Vagina (tissue), 2 donors: Measurements from ENCODE around the gene ACAD10.

Source experiments
- CTCF ChIP-seq, 3 experiments: fragments of 450-650 bp in 2 of 3; fragments of 200-600 bp in 1 of 3; sonication (generic) in 1 of 3; IDR thresholded peaks; one replicate each; pipeline ENCODE4 v1.5.1; 2017 to 2019; ENCODE audit warnings: antibody characterized with exemption in 3 of 3, mild to moderate bottlenecking in 2 of 3, moderate library complexity in 2 of 3
- POLR2A ChIP-seq, 2 donors: fragments of 450-650 bp; IDR thresholded peaks; one replicate each; pipeline ENCODE4 v1.6.1; 2017; ENCODE audit warnings: antibody characterized with exemption in 2 of 2, mild to moderate bottlenecking in 2 of 2, moderate library complexity in 2 of 2
- POLR2AphosphoS5 ChIP-seq, 2 donors: sonication (generic); formaldehyde crosslinking; IDR thresholded peaks; one replicate each; pipeline ENCODE4 v1.9.0; 2017; ENCODE audit warnings: antibody characterized with exemption in 2 of 2, mild to moderate bottlenecking in 2 of 2, low read depth in 1 of 2; ENCODE audit not compliant: insufficient read depth in 1 of 2

GRCh38 chr12:111705672-111706071 is 19.8 kb downstream of the ACAD10 start:
- no peak for TF ChIP-seq CTCF (IDR thresholded peaks at IDR 0.05)
- no peak for TF ChIP-seq POLR2A (IDR thresholded peaks at IDR 0.05)
- no peak for TF ChIP-seq POLR2AphosphoS5 (IDR thresholded peaks at IDR 0.05; ENCODE audit: insufficient read depth in 1 of 2, low read depth in 1 of 2)
